GM18498 (cell line): Measurements from ENCODE around the gene UBE2G2.
A peak's percentile ranks its signal among the peaks of the same experiment; 100 is the strongest.

ENCODE experiments used
- ATAC-seq: cut with Tn5 transposase; IDR thresholded peaks from one replicate; pipeline ENCODE4 v1.9.1; 2021; ENCODE audit warnings: mild to moderate bottlenecking, moderate library complexity; ENCODE audit not compliant: unreplicated experiment

UBE2G2 gene

GRCh38 chr21:44801468-44802395, at the start of gene UBE2G2:
TSS of gene UBE2G2 (minus strand) at chr21:44801820. CDS start at chr21:44801748, 72 bp downstream.
- peak; percentile 86 for ATAC-seq

GRCh38 chr21:44850905-44851657, 49.5 kb upstream of the UBE2G2 start:
- ATAC-seq = no peak

GRCh38 chr21:44850208-44850800, 48.7 kb upstream of the UBE2G2 start:
- ATAC-seq = no peak

GRCh38 chr21:44849616-44850130, 48.1 kb upstream of the UBE2G2 start:
- ATAC-seq = no peak

GRCh38 chr21:44848821-44849521, 47.4 kb upstream of the UBE2G2 start:
- no peak for ATAC-seq

- no peak for ATAC-seq
Observed at GRCh38 chr21:44847261-44848056, 45.8 kb upstream of the UBE2G2 start.

GRCh38 chr21:44846485-44847260, 45.1 kb upstream of the UBE2G2 start:
- no peak for ATAC-seq

GRCh38 chr21:44846224-44846484, 44.5 kb upstream of the UBE2G2 start:
- ATAC-seq = no peak

GRCh38 chr21:44845418-44846223, 44.0 kb upstream of the UBE2G2 start:
- peak; percentile 54 for ATAC-seq

- ATAC-seq = no peak
Observed at GRCh38 chr21:44844256-44844655, 42.6 kb upstream of the UBE2G2 start.

GRCh38 chr21:44842721-44843445, 41.3 kb upstream of the UBE2G2 start:
- no peak for ATAC-seq

- no peak for ATAC-seq
Observed at GRCh38 chr21:44842087-44842486, 40.5 kb upstream of the UBE2G2 start.

- ATAC-seq = no peak
Observed at GRCh38 chr21:44840771-44841170, 39.2 kb upstream of the UBE2G2 start.

- ATAC-seq = no peak
Observed at GRCh38 chr21:44838951-44839350, 37.3 kb upstream of the UBE2G2 start.

- no peak for ATAC-seq
Observed at GRCh38 chr21:44838039-44838895, 36.6 kb upstream of the UBE2G2 start.

- ATAC-seq = no peak
Observed at GRCh38 chr21:44837537-44837936, 35.9 kb upstream of the UBE2G2 start.
